IMR-90 (cell line): ENCODE data around the gene MON2. TPM values are rescaled to one million over a fixed set of nuclear protein-coding genes. Genes with fewer than 3 reads are reported as not detected.

Source experiments
- ATAC-seq: fragments of 200-7000 bp; cut with Tn5 transposase; 2 replicates; pipeline ENCODE4 v1.9.1; 2020; ENCODE audit warnings: low read depth, mild to moderate bottlenecking, moderate library complexity
- BruUV-seq: library from RNA; stranded (reverse); fragments of 400-500 nt; replicated peaks from 2 replicates; lab custom pipeline; 2021; lab: Mats Ljungman, UMichigan
- CTCF ChIA-PET: fragments of 300-600 bp; formaldehyde crosslinking; extraction: SDS; loops from one replicate; lab custom pipeline; 2021; ENCODE audit warnings: antibody characterized with exemption; lab: Yijun Ruan, JAX
- POLR2A ChIA-PET: fragments of 300-600 bp; sonication (Branson Sonifier 250); formaldehyde crosslinking; loops from one replicate; lab custom pipeline; 2022; ENCODE audit warnings: antibody characterized with exemption; ENCODE audit not compliant: unreplicated experiment; lab: Charles Lee
- DNase-seq: peaks from one replicate; pipeline ENCODE4 v3.0.0; 2013
- H2AFZ ChIP-seq: replicated peaks from 2 replicates; pipeline ENCODE3; 2013; ENCODE audit warnings: low read length, mild to moderate bottlenecking; ENCODE audit not compliant: poor library complexity
- H2AK5ac ChIP-seq: 2 replicates; pipeline ENCODE4 v1.6.1; 2013; ENCODE audit warnings: low read depth, low read length, inconsistent platforms
- H2AK9ac ChIP-seq: replicated peaks from 2 replicates; pipeline ENCODE3; 2013; ENCODE audit warnings: mild to moderate bottlenecking, low read depth, low read length, moderate library complexity; ENCODE audit not compliant: poor library complexity
- H2BK120ac ChIP-seq: 2 replicates; pipeline ENCODE4 v1.6.1; 2013; ENCODE audit warnings: low read depth, low read length, inconsistent platforms
- H2BK15ac ChIP-seq: 3 replicates; pipeline ENCODE4 v1.6.1; 2013; ENCODE audit warnings: low read depth, low read length, inconsistent platforms
- H2BK20ac ChIP-seq: 2 replicates; pipeline ENCODE4 v1.6.1; 2013; ENCODE audit warnings: low read depth, mild to moderate bottlenecking, inconsistent platforms, low read length, moderate library complexity
- H2BK5ac ChIP-seq: 2 replicates; pipeline ENCODE4 v1.6.1; 2013; ENCODE audit warnings: mild to moderate bottlenecking, low read depth, low read length, inconsistent platforms; ENCODE audit not compliant: poor library complexity, severe bottlenecking
- H3K14ac ChIP-seq: replicated peaks from 2 replicates; pipeline ENCODE4 v1.6.1; 2013; ENCODE audit warnings: low read depth, low read length, inconsistent platforms
- H3K18ac ChIP-seq: 2 replicates; pipeline ENCODE4 v1.6.1; 2013; ENCODE audit warnings: low read depth, low read length, control low read depth
- H3K23ac ChIP-seq: 2 replicates; pipeline ENCODE4 v1.6.1; 2013; ENCODE audit warnings: low read depth, low read length, inconsistent platforms
- H3K27ac ChIP-seq: 2 replicates; pipeline ENCODE4 v1.5.1; 2013; ENCODE audit warnings: mild to moderate bottlenecking, control low read depth, low read length; ENCODE audit not compliant: insufficient read depth
- H3K27me3 ChIP-seq: 2 replicates; pipeline ENCODE4 v1.6.1; 2013; ENCODE audit warnings: low read length; ENCODE audit not compliant: control insufficient read depth, insufficient read depth
- H3K36me3 ChIP-seq: 2 replicates; pipeline ENCODE4 v1.6.1; 2013; ENCODE audit warnings: low read length, mixed read lengths; ENCODE audit not compliant: control insufficient read depth, insufficient read depth
- H3K4ac ChIP-seq: 2 replicates; pipeline ENCODE4 v1.6.1; 2013; ENCODE audit warnings: low read depth, low read length, inconsistent platforms
- H3K4me1 ChIP-seq: 2 replicates; pipeline ENCODE4 v1.6.1; 2013; ENCODE audit warnings: low read length, mixed read lengths; ENCODE audit not compliant: control insufficient read depth, insufficient read depth
- H3K4me2 ChIP-seq: 2 replicates; pipeline ENCODE4 v1.6.1; 2013; ENCODE audit warnings: low read depth, mild to moderate bottlenecking, control low read depth, low read length, moderate library complexity
- H3K4me3 ChIP-seq: 2 replicates; pipeline ENCODE4 v1.5.1; 2013; ENCODE audit warnings: low read depth, mild to moderate bottlenecking, control low read depth, low read length, moderate library complexity; ENCODE audit not compliant: insufficient read depth
- H3K56ac ChIP-seq: 2 replicates; pipeline ENCODE4 v1.6.1; 2013; ENCODE audit warnings: low read length, inconsistent platforms; ENCODE audit not compliant: insufficient read depth; ENCODE audit errors: extremely low read depth
- H3K79me1 ChIP-seq, 2 experiments: 2 replicates each; pipeline ENCODE4 v1.6.1; 2013; ENCODE audit warnings: low read length in 2 of 2, inconsistent platforms in 1 of 2, low read depth in 1 of 2
- H3K9ac ChIP-seq: 2 replicates; pipeline ENCODE4 v1.6.1; 2013; ENCODE audit warnings: low read depth, low read length, control low read depth
- H3K9me1 ChIP-seq: 2 replicates; pipeline ENCODE4 v1.6.1; 2013; ENCODE audit warnings: low read length, inconsistent platforms; ENCODE audit not compliant: insufficient read depth
- H3K9me3 ChIP-seq: 2 replicates; pipeline ENCODE4 v1.6.1; 2013; ENCODE audit warnings: low read length; ENCODE audit not compliant: control insufficient read depth, insufficient read depth
- H4K20me1 ChIP-seq: 2 replicates; pipeline ENCODE4 v1.6.1; 2013; ENCODE audit warnings: low read length, inconsistent platforms; ENCODE audit not compliant: insufficient read depth
- H4K5ac ChIP-seq: 2 replicates; pipeline ENCODE4 v1.6.1; 2013; ENCODE audit warnings: mild to moderate bottlenecking, low read depth, low read length, control low read depth
- H4K8ac ChIP-seq, 2 experiments: 2 replicates each; pipeline ENCODE4 v1.6.1; 2013; ENCODE audit warnings: low read depth in 2 of 2, low read length in 2 of 2, control low read depth in 1 of 2, inconsistent platforms in 1 of 2
- H4K91ac ChIP-seq: 2 replicates; pipeline ENCODE4 v1.6.1; 2013; ENCODE audit warnings: low read depth, low read length, inconsistent platforms; ENCODE audit not compliant: insufficient read depth
- CEBPB ChIP-seq: IDR thresholded peaks from 2 replicates; pipeline ENCODE4 v1.6.1; 2012; ENCODE audit warnings: low read depth, low read length, improper control_type of control experiment
- CHD1 ChIP-seq: IDR thresholded peaks from 2 replicates; pipeline ENCODE4 v1.6.1; 2012; ENCODE audit warnings: low read depth, low read length, improper control_type of control experiment
- CTCF ChIP-seq: conservative IDR thresholded peaks from 2 replicates; pipeline ENCODE4 v1.5.1; 2012; ENCODE audit warnings: mild to moderate bottlenecking, low read depth, low read length, improper control_type of control experiment
- MAFK ChIP-seq: IDR thresholded peaks from 2 replicates; pipeline ENCODE4 v1.6.1; 2012; ENCODE audit warnings: low read depth, low read length, improper control_type of control experiment
- NFE2L2 ChIP-seq: fragments of 150-350 bp; IDR thresholded peaks from 2 replicates; pipeline ENCODE4 v1.6.1; 2016; ENCODE audit warnings: low read depth, mild to moderate bottlenecking, low read length
- RFX5 ChIP-seq: IDR thresholded peaks from 2 replicates; pipeline ENCODE4 v1.8.0; 2012; ENCODE audit warnings: low read depth, mild to moderate bottlenecking, low read length, moderate library complexity
- SMC3 ChIP-seq: fragments of 150-350 bp; IDR thresholded peaks from 2 replicates; pipeline ENCODE4 v1.6.1; 2016; ENCODE audit warnings: low read depth, mild to moderate bottlenecking, antibody characterized with exemption, low read length, moderate library complexity
- WGBS, 2 experiments: methylation state at CpG; one replicate each; pipeline versions ENCODE4 v1.1.5 to v1.1.7; 2013; ENCODE audit warnings: missing lambda C conversion rate in 2 of 2; ENCODE audit not compliant: insufficient read length in 1 of 2; ENCODE audit errors: extremely low coverage in 2 of 2; 5-methylcytosine and 5-hydroxymethylcytosine counted together
- dilution Hi-C: fragments of 300-500 bp; cut with HindIII; formaldehyde crosslinking; loops from one replicate; pipeline ENCODE4 v1.14.3; 2018; ENCODE audit warnings: low sequenced_read_pairs; ENCODE audit not compliant: unreplicated experiment
- in situ Hi-C: fragments of 300-500 bp; cut with MboI; formaldehyde crosslinking; loops from 3 replicates; pipeline ENCODE4 v1.14.3; 2019; ENCODE audit warnings: low sequenced_read_pairs, inconsistent platforms, mixed read lengths
- intact Hi-C: fragments of 100-400 bp; cut with micrococcal nuclease; formaldehyde crosslinking; loops from 2 replicates; pipeline ENCODE4 v1.10.0; 2022
- polyA plus RNA-seq, 3 experiments: library from polyadenylated mRNA; depleted of rRNA; stranded (reverse); fragments of >200 nt; gene quantifications; 2 replicates each; pipeline ENCODE4 v1.2.3, GENCODE V29; 2012; ENCODE audit warnings: low replicate concordance in 1 of 3
- total RNA-seq: library from RNA; depleted of rRNA; stranded (reverse); fragments of >200 nt; gene quantifications from 2 replicates; pipeline ENCODE4 v1.2.3, GENCODE V29; 2012

The MON2 gene
- total and polyA plus RNA-seq, 2 of the 4 experiments (the other 2 are of a cell fraction), result 13.2 to 39.3 TPM

GRCh38 chr12:62466018-62466593 lies 520 bp upstream of the MON2 start:
- H3K9me3 ChIP-seq, result peaks cover 2% of the 10 kb centered on the region; the same call in 1 of the 2 replicates
- peak overlapping the region; percentile 66 for H4K5ac ChIP-seq
- in situ Hi-C loops (no loop called here), intact Hi-C loops (no loop called here), dilution Hi-C loops (no loop called here)
- peak overlapping the region; percentile 98 for H3K4me3 ChIP-seq
- TF ChIP-seq NFE2L2 (no peak), RFX5 (no peak), CTCF (no peak), CEBPB (no peak), MAFK (no peak), CHD1 (no peak), SMC3 (no peak)
- H3K4me2 ChIP-seq, result peak overlapping the region; percentile 87
- H3K23ac ChIP-seq, result peak overlapping the region; percentile 69; the same call in 1 of the 2 replicates
- peak overlapping the region; percentile 2; the same call in 1 of the 2 replicates for H4K91ac ChIP-seq
- ATAC-seq (peak; percentile 72), DNase-seq (peak; percentile 32)
- H2AK9ac ChIP-seq, result no peak overlapping the region
- no peaks in the 10 kb centered on the region for H3K36me3 ChIP-seq
- H3K56ac ChIP-seq, result peak overlapping the region; percentile 46
- H3K9ac ChIP-seq, result peak overlapping the region; percentile 67
- ChIA-PET CTCF (interaction anchor here (0.7 to 1.4 kb wide), 2 partner anchors 13 to 28 kb away, joined by 3 to 4 read pairs; no protein-coding TSS in a partner anchor), POLR2A (no interaction called here)
- peak overlapping the region; percentile 31 for H2BK5ac ChIP-seq
- no peaks in the 10 kb centered on the region for H3K27me3 ChIP-seq
- H2BK15ac ChIP-seq, result no peak overlapping the region
- no TSS peak for BruUV-seq
- H3K79me1 ChIP-seq, result peaks cover 0 to 21% of the 10 kb centered on the region in 2 experiments; a peak in 3 of 4 replicates
- peaks cover 2% of the 10 kb centered on the region; the same call in 1 of the 2 replicates for H3K4me1 ChIP-seq
- H2AK5ac ChIP-seq, result no peak overlapping the region
- H3K14ac ChIP-seq, result peak overlapping the region; percentile 65; the same call in 1 of the 2 replicates
- H3K4ac ChIP-seq, result peak overlapping the region; percentile 57
- 0% methylated on average over 5 of the region's 16 CpGs; no CpG with 5 or more reads in 1 of the 2 experiments for WGBS, 2 experiments
- H4K8ac ChIP-seq, result peak overlapping the region; percentile 65 to 78
- peak overlapping the region; percentile 28; the same call in 1 of the 2 replicates for H3K27ac ChIP-seq
- H3K18ac ChIP-seq, result peak overlapping the region; percentile 67
- H4K20me1 ChIP-seq, result peaks cover 3% of the 10 kb centered on the region; the same call in 1 of the 2 replicates
- peak overlapping the region; percentile 25; the same call in 1 of the 2 replicates for H2BK120ac ChIP-seq
- H2AFZ ChIP-seq, result peak overlapping the region; percentile 95
- peaks cover 3% of the 10 kb centered on the region; the same call in 1 of the 2 replicates for H3K9me1 ChIP-seq
- H2BK20ac ChIP-seq, result peak overlapping the region; percentile 17; the same call in 1 of the 2 replicates
